Stimulated activated CD4-positive, alpha-beta T cell treated with anti-CD3 and anti-CD28 coated beads, Interleukin-12 subunit alpha, Interleukin-12 subunit beta, amount 100 ng/mL, for 48 hours (primary cell): Measurements from ENCODE around the gene TEKTIP1.

ENCODE experiments used
- DNase-seq, 3 donors: peaks; one replicate each; pipeline ENCODE4 v3.0.0-alpha.2; 2020; ENCODE audit warnings: low read depth in 2 of 3, low spot score in 1 of 3

Gene TEKTIP1

DNA sequence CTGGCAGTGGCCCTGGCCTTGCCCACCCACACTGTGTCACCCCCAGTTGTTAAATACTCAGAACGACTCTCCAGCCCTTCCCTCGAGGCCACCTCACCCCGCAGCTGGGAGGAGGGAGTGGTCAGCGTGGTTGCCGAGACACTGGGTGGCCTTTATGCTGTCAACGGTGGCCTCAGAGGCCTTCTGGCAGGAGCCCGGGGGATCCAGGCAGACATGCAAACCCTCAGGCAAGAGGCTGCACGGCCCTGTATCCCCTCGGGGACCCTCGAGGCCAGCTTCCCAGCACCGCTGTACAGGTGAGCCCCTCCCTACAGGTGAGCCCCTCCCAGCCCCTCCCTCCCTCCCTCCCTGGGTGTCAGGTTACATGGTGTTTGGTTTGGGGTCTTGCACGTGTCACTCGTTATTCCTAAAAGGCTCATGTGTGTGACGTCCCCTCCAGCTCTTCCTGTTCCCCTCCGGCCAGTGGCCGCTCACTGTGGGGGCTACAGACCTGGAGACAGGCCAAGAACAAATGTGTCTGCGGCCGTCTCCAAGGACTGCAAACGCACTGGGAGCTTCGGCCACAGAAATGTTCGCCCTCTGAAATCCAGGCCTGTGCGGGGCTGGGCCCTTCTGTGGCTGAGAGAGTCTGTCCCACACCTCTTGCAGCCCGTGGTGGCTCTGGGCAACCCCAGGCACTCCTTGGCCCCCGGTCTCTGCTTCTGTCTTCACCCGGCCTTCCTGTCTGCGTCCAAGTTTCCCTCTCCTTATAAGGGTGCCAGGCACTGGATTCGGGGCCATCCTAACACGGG lies at the start of gene TEKTIP1:
TEKTIP1 (plus strand) TSS at position 210 of the 791 bp plus-strand sequence; CDS start at position 214, 4 bp downstream.
- no peak for DNase-seq

DNA sequence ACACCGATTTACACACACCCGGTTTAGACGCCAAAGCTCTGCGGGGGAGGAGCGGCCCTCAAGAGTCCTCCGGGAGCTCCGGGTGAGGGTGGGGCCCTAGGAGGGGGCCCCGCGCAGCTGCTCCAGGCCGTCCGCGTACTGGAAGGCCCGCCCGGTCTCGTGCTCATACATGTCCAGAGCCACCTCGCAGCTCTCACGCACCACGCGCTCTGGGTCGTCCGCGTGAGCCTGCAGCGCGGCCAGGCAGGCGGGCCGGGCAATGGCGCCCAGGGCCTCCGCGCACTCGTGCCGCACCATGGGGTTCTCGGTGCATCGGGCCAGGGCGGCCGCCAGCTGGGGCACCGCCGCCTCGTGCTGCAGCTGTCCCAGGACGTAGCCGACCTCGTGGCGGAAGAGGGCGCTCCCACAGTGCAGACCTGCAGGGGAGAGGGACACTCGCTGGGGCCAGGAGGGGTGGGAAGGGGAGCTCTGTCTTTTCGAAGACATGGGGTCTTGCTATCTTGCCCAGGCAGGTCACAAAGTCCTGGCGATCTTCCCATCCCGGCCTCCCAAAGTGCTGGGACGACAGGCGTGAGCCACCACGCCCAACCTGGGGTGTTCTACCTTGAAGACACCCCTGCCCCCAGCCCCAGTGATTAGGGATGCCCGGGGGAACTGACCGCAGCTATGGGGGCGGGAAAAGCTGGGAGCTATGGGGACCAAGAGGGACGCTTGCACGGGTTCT lies 47.4 kb upstream of the TEKTIP1 start:
- no peak for DNase-seq

DNA sequence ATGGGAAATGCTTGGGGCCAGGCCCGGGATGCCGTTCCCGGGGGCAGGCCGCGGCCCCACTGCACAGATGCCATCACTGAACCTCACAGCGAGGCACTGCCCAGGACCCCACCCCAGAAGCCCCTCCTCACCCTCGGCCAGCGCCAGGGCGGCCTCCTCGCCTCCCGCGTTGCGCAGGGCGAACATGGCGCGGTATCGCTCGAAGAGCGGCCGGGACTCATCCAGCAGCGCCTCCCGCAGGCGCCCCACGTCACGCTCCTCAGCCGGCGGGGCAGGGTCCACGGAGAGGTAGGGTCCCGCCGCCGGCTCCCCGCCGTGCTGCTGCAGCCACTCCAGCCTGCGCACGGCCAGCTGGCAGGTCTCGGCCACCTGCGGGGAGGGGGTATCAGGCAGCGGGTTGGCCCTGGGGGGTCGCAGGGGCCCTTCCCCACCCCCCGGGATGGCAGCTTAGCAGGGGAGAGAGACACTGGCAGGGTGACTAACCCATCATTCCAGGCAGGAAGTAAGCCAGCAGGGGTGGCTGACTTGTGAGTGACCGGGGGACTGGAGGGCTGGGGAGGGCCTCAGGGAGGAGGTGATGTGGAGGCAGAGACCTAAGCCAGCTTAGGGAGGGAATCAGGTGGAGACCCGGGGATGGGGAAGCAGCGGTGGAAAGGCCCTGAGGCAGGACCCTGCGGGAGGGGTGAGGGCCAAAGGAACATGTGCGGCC lies 46.7 kb upstream of the TEKTIP1 start:
- DNase-seq, result no peak

DNA sequence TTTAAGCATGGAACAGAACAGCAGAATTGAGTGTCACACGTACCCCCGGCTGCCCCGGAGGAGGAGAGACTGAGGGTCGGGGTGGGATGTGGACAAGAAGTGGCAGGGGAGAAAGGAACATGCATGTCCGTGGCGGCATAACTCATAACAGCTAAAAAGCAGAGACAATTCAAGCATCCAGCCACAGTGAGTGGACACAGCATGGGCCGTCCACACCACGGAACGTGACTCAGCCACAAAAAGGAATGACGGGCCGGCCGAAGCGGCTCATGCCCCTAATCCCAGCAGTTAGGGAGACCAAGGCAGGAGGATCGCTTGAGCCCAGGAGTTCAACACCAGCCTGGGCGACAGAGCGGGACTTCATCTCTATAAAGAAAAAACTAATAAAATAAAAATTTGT lies 46.1 kb upstream of the TEKTIP1 start:
- no peak for DNase-seq

DNA sequence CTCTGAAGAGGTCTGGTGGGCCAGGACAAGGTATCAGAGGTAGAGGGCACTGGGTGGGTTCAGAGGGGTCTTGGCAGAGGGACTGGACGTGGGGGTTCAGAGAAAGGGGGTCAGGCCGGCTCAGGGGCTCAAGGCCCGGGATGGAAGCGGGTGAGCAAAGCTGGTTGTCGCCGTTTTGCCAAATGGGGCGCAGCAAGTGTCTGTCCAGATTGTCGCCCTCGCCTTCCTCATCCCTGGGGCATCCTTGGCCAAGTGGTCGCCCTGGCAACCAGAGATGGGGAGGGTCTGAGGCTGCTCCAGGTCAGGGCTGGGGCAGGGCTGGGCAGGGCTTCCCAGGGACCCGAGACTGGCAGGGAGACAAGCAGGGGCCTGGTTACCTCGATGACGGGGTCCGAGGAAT lies 45.3 kb upstream of the TEKTIP1 start:
- DNase-seq, result no peak

DNA sequence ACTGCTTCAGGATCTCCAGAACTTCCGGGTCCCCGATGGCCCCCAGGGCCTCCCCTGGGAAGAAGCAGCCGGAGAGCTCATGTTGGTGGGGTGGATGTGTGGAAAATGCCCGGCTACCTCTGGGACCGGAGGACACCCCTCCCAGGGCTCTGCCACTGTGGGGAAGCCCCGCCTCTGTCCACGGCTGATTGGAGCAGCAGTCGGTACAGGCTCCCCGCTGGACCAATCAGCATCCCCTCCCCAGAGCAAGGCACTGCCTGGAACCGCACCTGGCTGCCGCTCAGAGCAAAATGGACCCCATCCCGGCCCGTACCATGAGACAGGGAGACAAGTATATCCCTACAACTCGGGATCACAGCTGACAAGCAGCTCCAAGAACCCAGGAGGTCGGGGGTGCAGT lies 44.9 kb upstream of the TEKTIP1 start:
- DNase-seq, result peak in 1 of 3 donors; percentile 48

DNA sequence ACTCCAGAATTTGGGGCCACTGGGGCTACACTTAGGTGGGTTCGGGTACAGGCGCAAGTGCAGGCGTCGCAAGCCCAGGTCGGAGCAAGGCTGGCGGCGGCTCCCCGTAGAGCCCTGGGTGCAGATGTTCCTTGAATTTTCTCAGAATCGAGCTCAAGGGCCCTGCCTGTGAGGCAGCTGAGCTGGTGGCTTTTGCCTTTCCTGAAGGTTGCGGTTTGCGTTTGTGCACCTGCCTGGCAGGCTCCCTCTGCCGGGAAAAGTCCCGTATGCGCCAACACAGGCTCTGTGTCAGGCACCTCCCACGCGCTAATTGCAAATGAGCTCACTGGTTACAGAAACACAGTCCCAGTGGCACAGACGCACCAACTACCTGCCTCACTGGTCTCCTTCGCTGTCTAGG lies 44.4 kb upstream of the TEKTIP1 start:
- DNase-seq, result peak; percentile 52 to 63 (median 55)

DNA sequence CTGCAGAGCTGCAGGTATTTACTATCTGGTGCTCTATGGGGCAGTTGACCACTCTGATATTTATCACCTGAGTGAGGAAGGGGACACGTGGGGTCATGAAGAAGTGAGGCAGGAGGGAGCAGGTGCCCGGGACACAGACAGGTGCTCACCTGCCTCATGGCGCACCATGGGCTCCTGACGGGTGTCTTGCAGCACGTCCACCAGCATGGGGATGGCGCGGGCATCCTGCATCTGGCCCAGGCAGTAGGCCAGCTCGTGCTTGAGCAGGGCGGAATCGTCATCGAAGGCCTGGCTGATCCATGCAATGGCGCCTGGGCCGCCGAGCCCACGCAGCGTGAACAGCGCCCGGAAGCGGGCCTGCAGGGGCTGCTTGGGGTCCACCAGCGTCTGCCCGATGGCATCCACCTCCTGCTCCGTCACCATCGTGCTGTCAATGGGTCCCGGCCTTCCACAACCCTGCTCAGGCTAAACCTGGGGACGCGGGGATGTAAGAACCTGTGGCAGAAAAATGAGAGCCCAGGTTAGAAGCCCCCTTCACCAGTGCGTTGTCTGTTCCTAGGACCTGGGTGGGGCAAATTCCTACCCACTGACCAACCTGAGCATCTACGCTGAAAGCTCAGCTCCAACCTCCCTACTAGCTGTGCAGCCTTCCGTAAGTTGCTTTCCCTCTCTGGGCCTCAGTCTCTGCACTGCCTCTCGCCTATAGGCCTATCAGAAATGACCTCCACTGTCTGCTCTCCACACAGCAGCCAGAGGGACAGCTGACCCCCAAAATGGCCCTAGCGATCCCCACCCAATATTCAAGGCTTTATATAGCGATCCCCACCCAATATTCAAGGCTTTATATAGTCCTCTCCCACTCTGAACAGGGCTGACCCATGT lies 42.3 kb upstream of the TEKTIP1 start:
- no peak for DNase-seq

DNA sequence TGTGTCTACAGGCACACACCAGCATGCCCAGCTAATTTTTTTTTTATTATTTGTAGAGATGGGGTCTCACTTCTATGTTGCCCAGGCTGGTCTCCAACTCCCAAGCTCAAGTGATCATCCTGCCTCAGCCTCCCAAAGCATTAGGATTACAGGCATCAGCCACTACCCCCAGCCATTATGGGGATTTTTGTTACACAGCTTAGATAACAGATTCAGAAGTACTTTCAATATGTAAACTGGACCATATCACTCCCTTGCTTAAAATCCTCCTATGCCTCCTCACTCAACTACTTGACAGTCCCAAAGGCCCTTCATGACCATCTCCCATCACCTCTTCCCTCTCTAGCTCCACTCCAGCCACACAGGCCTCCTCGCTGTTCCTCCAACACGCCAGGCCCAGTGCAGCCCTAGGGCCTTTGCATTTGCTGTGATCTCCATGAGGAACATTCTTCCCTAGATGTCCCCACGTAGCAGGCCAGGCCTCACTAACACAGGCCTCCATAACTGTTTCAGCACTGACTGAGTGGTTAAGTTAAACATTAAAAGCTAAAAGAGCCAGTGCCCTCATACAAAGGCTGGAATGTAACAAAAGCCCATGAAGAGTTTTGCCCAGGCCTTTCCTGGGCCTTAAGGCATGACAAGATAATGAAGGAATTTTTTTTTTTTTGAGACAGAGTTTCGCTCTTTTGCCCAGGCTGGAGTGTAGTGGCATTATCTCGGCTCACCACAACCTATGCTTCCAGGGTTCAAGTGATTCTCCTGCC lies 41.0 kb upstream of the TEKTIP1 start:
- no peak for DNase-seq

DNA sequence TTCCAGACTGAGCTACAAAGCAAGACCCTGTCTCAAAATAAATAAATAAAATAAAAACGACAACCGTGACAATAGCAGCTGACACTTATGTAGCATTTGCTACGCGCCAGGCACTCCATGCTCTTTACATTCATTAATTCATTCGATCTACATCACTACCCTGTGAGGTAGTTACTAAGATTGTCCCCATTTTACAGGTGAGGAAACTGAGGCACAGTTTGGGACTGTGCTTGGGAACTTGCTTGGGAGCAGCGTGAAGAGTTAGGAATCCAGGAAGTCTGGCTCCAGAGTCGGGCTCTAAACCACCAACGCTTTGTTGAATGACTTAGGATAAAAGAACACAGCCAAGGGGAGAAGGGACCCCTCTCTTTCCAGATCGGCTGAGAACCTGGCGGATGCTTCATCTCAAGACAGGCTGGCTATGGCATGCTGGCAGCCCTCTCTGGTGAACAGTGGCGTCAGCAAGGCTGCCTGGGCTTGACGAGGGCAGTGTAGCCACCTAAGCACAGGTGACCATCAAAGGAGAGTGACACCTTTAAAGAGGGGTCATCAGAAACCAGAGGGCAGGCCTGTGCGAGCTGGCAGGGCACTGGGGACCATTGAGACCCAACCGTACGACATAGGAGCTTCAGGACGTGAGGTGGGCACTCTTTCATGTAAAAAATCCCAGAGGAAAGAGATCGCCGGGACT lies 39.1 kb upstream of the TEKTIP1 start:
- no peak for DNase-seq

DNA sequence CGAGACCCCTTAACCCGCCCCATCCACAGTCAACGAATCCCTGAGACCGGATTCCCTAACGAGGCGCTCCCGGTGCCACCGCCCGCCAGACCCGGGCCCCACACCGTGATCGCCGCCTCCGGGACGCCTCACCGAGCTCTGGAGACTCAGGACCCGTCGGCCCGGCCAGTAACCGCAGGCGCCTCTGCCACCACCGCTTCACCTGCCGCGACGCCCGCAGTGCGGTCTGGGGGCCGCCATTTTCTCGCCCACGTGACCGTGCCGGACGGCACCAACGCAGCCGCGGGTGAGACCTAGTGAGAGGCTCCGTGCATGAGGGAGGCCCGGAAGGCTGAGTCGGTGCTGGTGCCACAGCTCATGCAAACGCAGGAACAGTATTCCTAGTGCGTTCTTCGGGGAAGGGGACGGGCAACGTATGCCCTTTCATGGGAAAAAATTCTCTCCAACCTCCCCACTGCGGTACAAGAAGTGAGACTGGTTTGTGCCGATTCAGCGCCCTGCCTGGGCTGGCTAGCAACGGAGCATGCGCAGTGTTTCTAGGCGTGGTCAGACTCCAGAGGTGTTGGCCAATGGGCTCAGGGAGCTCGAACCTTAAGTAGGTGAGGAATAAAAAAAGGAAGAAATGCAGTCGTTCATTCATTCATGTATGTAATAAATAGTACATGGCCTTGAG lies 38.4 kb upstream of the TEKTIP1 start, which contains the start of gene DOHH:
DOHH (minus strand) TSS at position 246 of the 673 bp plus-strand sequence. CDS start 3,860 bp downstream, outside the sequence.
- DNase-seq, result peak; percentile 93 to 96 (median 95)

DNA sequence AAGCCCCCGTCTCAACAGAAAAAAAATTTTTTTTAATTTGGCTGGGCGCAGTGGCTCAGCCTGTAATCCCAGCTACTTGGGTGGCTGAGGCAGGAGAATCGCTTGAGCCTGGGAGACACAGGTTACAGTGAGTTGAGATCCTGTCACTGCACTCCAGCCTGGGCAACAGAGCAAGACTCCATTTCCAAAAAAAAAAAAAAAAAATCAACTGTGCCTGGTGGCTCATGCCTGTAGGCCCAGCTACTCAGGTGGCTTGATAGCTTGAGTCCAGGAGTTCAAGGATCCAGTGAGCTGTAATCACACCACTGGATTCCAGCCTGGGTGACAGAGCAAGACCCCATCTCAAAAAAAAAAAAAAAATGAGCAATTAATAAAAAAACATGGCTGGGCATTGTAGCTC lies 37.2 kb upstream of the TEKTIP1 start:
- no peak for DNase-seq

DNA sequence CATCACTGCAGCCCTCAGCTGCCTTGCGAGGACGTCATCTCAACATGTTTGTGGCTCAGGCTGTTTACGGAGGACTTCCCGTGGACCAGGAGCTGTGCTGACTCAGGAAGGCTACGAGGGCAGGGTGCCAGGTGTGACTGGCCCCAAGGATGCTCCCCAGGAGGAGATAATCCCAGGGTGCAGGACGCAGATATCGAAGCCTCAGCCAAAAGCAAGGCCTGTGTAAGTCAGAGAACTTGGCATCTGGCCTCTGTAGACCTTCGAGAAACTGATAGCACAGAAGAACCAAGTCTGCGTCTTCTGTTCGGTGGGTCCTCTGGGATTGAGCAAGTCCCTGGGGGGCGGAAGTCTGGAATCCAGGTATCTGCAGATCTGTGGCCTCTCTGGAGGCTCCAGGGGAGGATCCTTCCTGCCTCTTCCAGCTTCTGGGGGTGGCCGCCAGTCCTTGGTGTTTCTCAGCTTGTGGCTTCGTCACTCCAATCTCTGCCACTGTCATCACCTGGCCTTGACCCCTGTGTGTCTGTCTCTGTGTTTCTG lies 35.9 kb upstream of the TEKTIP1 start:
- no peak for DNase-seq

DNA sequence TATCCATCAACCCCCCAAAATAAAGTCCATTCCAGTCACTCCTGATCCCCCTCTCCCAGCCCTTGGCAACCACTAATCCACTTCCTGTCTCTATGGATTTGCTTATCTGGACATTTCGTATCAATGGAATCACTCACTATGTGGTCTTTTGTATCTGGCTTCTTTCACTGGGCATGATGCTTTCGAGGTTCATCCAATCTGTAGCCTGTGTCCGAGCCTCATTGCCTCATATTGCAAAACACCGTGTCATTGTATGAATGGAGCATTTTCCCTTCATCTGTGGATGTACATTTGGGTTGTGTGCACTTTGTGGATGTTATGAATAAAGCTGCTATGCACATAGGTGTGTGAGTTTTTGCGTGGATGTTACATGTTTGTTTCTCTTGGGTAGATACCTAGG lies 34.2 kb upstream of the TEKTIP1 start:
- no peak for DNase-seq

DNA sequence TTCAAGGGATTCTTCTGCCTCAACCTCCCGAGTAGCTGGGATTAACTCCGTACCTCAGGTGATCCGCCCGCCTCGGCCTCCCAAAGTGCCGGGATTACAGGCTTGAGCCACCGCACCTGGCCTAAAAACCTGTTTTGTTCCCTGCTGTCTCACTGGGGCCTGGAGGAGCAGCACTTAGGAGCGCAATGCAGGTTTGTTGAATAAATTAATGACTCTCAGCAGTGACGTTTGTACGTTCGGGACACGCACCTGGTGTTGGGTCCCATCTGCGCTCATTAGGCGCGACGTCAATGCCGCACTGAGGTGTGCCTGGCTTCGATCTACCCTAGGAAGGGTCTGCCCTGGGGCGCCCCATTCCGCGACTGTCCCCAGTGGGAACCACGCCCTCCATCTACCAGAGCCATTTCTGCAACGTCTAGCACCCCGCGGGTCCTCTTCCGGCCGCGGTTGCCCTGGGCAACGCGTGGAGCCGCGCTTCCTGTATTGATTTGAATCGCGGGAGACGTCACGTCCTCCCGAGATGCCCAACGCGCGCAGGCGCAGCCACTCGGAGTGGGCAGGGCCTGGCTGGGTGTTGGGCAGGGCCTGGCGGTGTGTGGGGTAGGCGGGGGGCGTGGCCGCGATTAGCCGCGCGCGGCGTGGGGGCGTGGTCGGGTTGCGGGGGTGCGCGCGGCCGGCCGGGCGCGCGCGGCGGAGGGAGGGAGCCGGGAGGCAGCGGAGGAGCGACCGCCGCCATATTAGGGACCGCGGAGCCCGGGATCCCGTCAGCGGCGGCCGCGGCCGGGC lies 33.2 kb upstream of the TEKTIP1 start, which contains the start of gene FZR1:
FZR1 (plus strand) TSS at position 714 of the 786 bp plus-strand sequence. CDS start 16,679 bp downstream, outside the sequence.
- DNase-seq, result peak; percentile 98 to 99 (median 99)

DNA sequence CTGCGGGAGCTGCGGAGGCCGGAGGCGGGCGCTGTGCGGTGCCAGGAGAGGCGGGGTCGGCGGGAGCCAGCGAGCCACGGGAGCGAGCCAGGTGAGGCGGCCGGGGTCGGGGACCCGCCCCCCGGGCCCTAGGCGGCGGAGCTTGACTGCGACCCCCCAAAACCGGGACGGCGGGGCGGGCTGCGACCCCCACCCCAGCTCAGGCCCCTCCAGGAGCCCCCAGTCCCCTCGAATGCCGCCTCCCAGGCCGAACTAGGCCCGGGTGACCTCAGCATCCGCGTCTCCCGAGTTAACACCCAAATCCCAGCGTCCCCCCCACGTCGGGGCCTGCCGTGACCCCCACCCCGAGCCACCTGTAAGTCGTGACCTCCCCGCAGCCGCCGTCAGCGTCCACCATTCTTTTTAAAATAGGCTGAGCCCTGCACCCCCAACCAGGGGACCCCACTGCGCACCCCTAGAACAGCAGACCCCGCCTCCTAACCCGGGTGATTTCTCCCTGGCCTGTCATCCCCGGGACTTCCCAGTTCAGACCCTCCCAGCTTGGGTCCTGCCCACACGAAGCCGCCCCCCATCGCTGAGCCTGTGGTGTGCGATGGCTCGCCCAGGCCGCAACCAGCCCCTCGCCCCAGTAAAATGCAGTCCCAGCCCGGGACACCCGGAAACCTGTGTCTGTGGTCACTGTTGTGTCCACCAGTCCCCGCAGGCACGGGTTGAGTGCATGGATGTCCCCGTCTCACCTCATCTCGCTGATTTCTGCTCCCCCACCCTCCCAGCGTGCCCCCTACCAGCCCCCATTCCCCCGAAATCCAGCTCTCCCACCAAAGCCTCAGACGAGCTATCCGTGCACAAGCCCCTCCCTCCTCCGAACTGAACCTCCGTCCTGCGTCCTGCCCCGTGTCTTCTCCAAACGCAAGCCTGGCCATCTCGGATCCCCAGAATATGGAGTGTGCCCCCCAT lies 32.3 kb upstream of the TEKTIP1 start:
- DNase-seq, result no peak
